ENCODE data around the gene NPAS3.

- TF ChIP-seq, protein P1, sequence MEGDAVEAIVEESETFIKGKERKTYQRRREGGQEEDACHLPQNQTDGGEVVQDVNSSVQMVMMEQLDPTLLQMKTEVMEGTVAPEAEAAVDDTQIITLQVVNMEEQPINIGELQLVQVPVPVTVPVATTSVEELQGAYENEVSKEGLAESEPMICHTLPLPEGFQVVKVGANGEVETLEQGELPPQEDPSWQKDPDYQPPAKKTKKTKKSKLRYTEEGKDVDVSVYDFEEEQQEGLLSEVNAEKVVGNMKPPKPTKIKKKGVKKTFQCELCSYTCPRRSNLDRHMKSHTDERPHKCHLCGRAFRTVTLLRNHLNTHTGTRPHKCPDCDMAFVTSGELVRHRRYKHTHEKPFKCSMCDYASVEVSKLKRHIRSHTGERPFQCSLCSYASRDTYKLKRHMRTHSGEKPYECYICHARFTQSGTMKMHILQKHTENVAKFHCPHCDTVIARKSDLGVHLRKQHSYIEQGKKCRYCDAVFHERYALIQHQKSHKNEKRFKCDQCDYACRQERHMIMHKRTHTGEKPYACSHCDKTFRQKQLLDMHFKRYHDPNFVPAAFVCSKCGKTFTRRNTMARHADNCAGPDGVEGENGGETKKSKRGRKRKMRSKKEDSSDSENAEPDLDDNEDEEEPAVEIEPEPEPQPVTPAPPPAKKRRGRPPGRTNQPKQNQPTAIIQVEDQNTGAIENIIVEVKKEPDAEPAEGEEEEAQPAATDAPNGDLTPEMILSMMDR (IDR thresholded peaks at IDR 0.05; ENCODE audit: low read depth, low read length, missing input control) = no peak
- no peak for TF ChIP-seq FOXA1 (IDR thresholded peaks at IDR 0.05)
- no peak for TF ChIP-seq HNF4G (IDR thresholded peaks at IDR 0.05)
- TF ChIP-seq, protein P2, sequence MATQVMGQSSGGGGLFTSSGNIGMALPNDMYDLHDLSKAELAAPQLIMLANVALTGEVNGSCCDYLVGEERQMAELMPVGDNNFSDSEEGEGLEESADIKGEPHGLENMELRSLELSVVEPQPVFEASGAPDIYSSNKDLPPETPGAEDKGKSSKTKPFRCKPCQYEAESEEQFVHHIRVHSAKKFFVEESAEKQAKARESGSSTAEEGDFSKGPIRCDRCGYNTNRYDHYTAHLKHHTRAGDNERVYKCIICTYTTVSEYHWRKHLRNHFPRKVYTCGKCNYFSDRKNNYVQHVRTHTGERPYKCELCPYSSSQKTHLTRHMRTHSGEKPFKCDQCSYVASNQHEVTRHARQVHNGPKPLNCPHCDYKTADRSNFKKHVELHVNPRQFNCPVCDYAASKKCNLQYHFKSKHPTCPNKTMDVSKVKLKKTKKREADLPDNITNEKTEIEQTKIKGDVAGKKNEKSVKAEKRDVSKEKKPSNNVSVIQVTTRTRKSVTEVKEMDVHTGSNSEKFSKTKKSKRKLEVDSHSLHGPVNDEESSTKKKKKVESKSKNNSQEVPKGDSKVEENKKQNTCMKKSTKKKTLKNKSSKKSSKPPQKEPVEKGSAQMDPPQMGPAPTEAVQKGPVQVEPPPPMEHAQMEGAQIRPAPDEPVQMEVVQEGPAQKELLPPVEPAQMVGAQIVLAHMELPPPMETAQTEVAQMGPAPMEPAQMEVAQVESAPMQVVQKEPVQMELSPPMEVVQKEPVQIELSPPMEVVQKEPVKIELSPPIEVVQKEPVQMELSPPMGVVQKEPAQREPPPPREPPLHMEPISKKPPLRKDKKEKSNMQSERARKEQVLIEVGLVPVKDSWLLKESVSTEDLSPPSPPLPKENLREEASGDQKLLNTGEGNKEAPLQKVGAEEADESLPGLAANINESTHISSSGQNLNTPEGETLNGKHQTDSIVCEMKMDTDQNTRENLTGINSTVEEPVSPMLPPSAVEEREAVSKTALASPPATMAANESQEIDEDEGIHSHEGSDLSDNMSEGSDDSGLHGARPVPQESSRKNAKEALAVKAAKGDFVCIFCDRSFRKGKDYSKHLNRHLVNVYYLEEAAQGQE (IDR thresholded peaks at IDR 0.05) = no peak
- no peak for TF ChIP-seq YY1 (IDR thresholded peaks at IDR 0.05)
- TF ChIP-seq TAF1 (conservative IDR thresholded peaks at IDR 0.05) = no peak
These were observed 552.4 kb downstream of the NPAS3 start for GRCh38 chr14:33491112-33491511.

Data from liver (tissue), 3 donors.